Measurements from ENCODE around the gene ABR. TPM values are rescaled to one million over a fixed set of nuclear protein-coding genes. Genes with fewer than 3 reads are reported as not detected.

The ABR gene
- total and polyA plus RNA-seq, 2 of the 13 experiments (the other 11 are each of a cell fraction or from before 2014, with no cell fraction given): 12.4 to 40.4 TPM

DNA sequence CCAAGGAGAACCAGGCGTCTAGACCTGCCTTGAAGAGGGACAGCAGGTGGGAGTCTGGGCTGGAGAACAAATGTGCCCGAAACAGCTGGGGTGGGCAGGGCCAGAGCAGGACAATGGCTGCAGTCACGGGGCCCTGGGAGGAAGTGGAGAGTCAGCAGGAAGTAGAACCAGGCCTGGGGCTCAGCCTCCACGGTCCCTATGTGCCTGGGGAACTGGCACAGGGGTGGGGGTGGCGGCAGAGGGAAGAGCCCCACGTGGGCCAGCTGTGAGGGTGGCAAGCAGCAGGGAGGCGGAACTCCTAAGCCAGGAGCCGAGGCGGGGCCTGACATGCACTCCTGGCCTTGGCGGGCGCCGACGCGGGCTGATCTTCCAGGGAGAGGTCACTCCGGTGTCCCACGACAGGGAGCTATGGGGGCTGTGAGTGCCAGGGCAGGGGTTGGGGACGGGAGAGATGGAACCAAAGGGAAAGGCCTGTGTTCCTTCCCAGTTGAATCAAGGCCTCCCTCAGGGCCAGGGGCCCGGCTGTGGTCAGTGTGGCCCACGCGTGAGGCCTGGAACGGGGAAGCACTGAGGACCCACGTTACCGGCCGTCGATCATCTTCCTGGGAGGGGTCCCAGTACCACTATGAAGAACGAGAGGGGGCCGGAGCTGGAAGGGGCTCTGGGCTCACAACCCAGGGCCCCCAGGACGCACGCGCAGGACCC is 140.1 kb downstream of the ABR start:
- ChIA-PET POLR2A (no interaction called here), CTCF (ENCODE audit: low intra/inter-chr PET ratio, low total read pairs) (no interaction called here)
- peaks cover 0 to 1% of the 10 kb centered on the region in 2 experiments; a peak in 1 of 5 replicates for H3K36me3 ChIP-seq (replicated peaks in 1 of 2; ENCODE audit: control insufficient read depth in 1 of 2, insufficient read depth in 2 of 2, low read length in 2 of 2)
- peak overlapping the region; percentile 46; the same call in 1 of the 2 replicates for H3K9ac ChIP-seq (ENCODE audit: insufficient read depth, low read depth, low read length)
- peak overlapping the region; percentile 40 for H3K27ac ChIP-seq (ENCODE audit: extremely low read length, insufficient read depth, low read length)
- in situ Hi-C loops (cut with HindIII; ENCODE audit: extremely low pct_ligation_motif_present, low pct_unique_long_range_greater_than_20kb): no loop called here
- DNase-seq (ENCODE audit: low spot score) (no peak), FAIRE-seq (no peak), ATAC-seq (no peak)
- BruUV-seq (replicated peaks): no TSS peak
- no peak overlapping the region for H2AFZ ChIP-seq (ENCODE audit: low read length)
- no peak overlapping the region for H3K4me3 ChIP-seq (replicated peaks in 1 of 3; ENCODE audit: insufficient read depth in 1 of 3, low read depth in 2 of 3, low read length in 3 of 3)
- no peaks in the 10 kb centered on the region for H4K20me1 ChIP-seq (ENCODE audit: insufficient read depth, low read length)
- H3K4me2 ChIP-seq (ENCODE audit: low read depth, low read length): no peak overlapping the region
- peaks cover 19% of the 10 kb centered on the region for H3K4me1 ChIP-seq (ENCODE audit: insufficient read depth, low read length)
- TF ChIP-seq ZBTB7B (CRISPR knock-in tag; IDR thresholded peaks at IDR 0.05) (0 out of 2 replicates have a peak, but pooled peaks have one; percentile 38), ZBTB38 (CRISPR knock-in tag; IDR thresholded peaks at IDR 0.05) (0 out of 2 replicates have a peak, but pooled peaks have one; percentile 13), KLF16 (CRISPR knock-in tag; IDR thresholded peaks at IDR 0.05) (no peak), ZNF547 (CRISPR knock-in tag; IDR thresholded peaks at IDR 0.05) (no peak), KDM4B (CRISPR knock-in tag; IDR thresholded peaks at IDR 0.05) (no peak), ZFP36L2 (CRISPR knock-in tag; IDR thresholded peaks at IDR 0.05) (no peak), FOXM1 (CRISPR knock-in tag; IDR thresholded peaks at IDR 0.05) (no peak)
- TF ChIP-seq, protein P1, sequence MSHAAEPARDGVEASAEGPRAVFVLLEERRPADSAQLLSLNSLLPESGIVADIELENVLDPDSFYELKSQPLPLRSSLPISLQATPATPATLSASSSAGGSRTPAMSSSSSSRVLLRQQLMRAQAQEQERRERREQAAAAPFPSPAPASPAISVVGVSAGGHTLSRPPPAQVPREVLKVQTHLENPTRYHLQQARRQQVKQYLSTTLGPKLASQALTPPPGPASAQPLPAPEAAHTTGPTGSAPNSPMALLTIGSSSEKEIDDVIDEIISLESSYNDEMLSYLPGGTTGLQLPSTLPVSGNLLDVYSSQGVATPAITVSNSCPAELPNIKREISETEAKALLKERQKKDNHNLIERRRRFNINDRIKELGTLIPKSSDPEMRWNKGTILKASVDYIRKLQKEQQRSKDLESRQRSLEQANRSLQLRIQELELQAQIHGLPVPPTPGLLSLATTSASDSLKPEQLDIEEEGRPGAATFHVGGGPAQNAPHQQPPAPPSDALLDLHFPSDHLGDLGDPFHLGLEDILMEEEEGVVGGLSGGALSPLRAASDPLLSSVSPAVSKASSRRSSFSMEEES (CRISPR knock-in tag; IDR thresholded peaks at IDR 0.05): no peak
- no peaks in the 10 kb centered on the region for H3K79me2 ChIP-seq (ENCODE audit: insufficient read depth, low read length)
- no peaks in the 10 kb centered on the region for H3K9me3 ChIP-seq (ENCODE audit: low read length)
- intact Hi-C loops (cut with micrococcal nuclease; ENCODE audit: unreplicated experiment): no loop called here
- WGBS (ENCODE audit: low lambda C conversion rate): 92% methylated on average over 23 of the region's 30 CpGs
- H3K27me3 ChIP-seq (ENCODE audit: control insufficient read depth in 1 of 2, insufficient read depth in 2 of 2, low read length in 2 of 2): no peaks in the 10 kb centered on the region
